C4-2B (cell line): ENCODE data around the gene C1QTNF6.

Experiments used
- CTCF ChIP-seq: fragments of 450-650 bp; conservative IDR thresholded peaks from 2 replicates; pipeline ENCODE4 v1.5.1; 2017; ENCODE audit warnings: mild to moderate bottlenecking
- ZFX ChIP-seq: fragments of 450-650 bp; IDR thresholded peaks from 2 replicates; pipeline ENCODE4 v1.6.1; 2017

GRCh38 chr22:37219533-37219932, 31.5 kb upstream of the C1QTNF6 start:
- TF ChIP-seq CTCF (no peak), ZFX (no peak)
